GM19099 (cell line): ENCODE results near the gene SLC24A4.

Experiments
- POLR2A ChIP-seq: IDR thresholded peaks from 3 replicates; pipeline ENCODE4 v1.6.1; 2011; ENCODE audit warnings: low read depth; ENCODE audit not compliant: insufficient read length; ENCODE audit errors: extremely low read depth

Gene SLC24A4

DNA sequence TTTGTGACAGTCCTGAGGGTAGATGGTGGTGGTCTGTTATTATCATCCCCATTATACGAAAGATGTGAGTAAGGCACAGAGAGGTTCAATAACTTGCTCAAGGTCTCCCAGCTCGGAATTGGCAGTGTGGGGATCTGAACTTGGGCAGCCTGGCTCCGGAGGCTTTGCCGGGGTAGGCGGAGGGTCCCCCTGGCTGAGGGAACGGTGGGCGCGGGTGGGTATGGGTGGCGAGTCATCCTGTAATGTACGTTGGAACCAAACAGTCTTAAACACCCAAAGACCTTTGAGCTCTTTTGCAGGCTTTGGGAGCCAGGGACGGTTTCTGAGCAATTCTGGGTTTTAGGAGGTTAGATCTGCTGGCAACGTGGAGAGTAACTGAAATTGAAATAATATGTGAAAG is 16.5 kb downstream of the SLC24A4 start:
- no peak for TF ChIP-seq POLR2A

DNA sequence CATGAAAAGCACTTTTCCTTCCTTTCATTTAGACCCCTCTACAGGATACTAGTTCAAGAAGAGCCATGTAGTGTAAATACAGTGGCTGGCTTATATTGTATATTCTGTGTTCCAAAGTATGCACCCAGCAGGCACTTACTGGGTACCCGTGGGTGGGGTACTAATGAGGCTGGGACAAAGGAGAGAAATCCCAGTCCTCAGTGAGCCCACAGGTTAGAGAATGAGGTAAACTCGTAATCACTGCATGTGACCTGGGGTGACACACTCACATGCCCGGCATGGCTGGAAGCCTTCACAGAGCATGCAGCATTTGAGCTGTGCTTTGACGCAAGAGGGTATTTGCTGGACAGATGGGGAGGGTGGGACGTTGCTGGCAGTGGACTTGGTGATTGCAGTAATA is 17.1 kb downstream of the SLC24A4 start:
- no peak for TF ChIP-seq POLR2A

DNA sequence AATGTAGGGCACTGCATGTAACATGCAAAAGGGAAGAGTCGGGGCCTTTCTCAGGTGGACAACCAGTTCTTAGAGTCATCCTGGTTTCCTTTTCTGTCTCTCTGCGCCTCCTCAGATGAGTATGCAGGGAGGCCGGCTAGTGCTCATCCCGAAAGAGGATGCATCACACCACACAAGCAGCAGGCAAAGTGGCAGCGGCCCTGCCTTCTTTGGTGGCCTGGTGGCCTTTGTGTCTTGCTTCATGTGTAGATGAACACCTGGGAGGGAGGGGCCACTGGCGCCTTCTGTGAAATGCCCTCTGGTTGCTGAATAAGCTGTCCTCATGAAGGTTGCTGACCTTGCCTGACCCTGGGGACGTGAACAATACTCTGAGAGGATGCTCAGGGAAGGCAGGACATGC is 18.0 kb downstream of the SLC24A4 start:
- TF ChIP-seq POLR2A = no peak

DNA sequence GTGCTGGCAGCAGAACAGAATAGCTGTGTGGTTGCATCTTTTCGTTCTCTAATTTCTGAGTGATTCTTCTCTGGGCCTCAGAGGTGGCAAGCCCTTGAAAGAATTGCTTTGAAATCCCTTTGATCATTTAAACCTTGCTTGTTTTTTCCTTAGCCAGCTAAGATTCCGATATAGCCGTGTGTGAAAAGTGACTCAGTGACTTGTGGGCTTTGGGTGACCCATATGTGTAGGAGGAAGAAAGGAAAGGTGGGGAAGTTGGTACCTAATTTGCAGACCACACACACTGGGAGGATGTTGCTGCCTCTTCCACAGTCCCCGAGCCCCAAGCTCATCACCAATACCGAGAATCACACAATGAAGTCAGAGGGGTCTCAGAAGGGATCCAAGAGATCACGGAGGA is 18.8 kb downstream of the SLC24A4 start:
- TF ChIP-seq POLR2A = no peak

DNA sequence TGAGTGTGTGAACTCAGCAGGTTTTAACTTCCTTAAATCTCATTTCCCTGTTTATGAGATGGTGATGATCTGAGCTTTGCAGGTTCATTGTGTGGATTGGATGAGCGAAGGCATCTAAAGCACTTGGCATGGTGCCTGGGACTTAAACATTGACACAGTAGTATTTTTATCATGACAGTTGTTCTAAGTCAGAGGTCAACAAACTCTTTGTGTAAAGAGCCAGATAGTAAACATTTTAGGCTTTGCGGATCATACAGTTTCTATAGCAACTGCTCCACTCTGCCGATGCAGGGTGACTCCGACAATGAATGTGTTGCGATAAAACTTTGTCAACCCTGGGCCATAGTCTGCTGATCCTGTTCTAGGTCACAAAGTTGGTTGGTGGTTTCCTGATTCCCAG is 25.2 kb downstream of the SLC24A4 start:
- TF ChIP-seq POLR2A = no peak

DNA sequence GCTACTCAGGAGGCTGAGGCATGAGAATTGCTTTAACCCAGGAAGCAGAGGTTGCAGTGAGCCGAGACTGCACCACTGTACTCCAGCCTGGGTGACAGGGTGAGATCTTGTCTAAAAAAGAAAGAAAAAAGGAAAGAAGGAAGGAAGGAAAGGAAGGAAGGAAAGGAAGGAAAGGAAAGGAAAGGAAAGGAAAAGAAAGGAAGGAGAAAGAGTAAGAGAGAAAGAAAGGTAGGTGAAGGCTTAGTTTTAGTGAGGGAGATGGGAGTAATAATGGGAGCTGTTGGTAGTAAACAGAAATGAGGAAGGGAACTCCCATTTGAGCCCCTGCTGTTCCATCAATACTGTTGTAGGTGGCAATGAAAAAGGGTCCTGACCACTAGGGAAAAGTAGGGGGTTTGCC is 28.8 kb downstream of the SLC24A4 start:
- no peak for TF ChIP-seq POLR2A

DNA sequence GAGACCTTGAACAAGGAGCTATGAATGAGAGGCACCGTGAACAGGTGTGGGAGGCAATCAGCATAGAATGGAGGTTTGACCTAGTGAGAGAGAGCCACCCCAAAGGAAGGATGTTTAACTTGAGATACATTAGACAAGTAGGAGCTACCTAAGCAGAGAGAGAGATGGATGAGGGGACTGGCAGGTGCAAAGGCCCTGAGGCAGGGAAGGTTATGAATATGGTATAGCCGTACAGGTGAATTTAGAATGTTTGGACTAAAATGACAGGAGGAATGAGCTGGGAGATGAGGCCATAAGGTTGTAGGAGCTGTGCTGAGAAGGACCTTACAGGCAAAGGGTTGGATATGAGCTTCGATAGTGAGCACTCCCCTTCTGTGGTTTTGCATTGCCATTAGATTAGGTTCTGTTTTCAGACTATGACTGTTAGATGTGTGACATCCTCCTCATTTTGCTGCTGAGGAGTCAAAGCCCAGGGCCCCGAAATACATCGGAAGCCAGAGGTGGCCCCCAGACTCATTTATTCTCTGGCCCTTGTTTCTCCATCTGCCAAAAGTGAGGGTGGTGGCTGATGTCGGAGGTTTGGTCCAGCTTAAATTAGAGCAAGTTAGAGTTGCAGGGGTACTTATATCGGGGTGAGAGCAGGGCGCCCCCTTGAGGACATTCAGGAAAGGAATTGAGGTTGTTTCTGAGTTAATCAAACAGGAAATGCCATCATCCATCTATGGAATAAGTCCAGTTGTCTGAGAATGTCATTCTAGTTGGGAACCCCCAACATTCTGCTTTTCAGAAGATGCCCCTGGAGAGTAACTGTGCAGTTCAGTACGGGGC is 29.4 kb downstream of the SLC24A4 start:
- no peak for TF ChIP-seq POLR2A

DNA sequence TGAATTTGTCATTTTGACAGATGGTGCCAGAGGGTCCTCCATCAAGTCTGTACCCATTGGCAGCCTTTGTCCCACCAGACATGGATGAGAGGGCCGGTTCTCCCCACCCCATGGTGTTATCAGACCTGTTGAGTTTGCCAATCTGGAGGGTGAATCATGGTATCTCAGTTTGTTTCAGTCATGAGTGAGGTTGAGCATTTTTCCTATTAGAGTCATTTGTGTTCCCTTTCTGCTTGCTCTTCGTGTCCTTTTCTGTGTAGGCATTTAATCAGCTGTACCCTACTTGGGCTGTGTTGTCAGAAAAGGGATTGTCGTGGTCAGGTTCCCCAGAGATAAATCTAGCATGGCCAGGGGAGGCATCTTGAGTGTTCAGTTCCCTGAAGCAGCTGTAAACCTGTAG is 30.5 kb downstream of the SLC24A4 start:
- TF ChIP-seq POLR2A = no peak

DNA sequence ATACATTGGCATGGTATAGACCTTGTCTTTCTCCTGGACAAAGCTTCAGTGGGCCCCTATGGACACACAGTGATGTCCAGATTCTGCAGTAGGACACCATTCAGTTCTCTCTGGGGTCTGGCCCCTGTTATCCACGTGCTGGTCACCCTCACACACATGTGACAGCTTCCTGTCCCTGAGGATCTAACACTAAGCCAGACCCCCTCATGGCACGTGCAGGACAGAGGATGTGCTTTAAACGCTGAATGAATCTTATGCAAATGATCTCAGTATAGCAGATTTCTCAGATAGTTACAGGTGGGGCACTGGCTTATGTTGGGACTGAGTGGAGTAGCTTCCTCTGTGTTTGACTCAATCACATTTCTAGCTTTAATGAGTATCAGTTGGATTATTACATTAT is 33.7 kb downstream of the SLC24A4 start:
- TF ChIP-seq POLR2A = no peak

DNA sequence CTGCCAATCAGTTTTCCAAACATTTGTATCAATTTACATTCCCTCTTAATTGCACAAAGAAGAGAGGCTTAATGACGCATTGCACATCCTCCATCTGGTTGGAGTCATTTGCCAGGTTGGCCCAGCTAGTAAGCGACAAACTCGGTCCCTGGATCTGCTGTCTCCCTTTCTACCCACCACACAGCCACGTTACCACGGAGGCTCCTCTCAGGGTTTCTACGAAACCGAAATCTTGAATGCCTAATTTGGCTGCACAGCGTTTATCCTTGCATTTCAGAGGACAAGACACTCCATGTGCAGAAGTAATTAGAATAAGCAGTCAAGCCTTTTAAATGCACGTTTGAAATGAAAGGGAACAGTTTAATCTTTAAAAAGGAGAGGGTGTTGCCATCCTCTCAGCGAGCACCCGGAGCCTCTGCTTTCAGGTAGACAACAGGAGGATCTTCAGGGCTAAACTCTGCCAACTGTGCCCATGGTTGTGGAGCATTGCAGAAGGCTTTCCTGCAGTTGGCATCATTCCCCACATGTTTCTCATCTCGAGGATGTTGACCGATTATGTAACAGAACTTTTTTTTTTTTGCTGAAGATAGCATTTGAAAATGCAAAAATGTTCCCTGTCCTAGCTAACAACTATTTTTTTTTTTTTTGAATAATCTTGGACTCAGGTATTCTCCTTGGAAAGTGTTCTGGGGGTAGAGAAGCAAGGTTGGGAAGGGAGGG is 37.8 kb downstream of the SLC24A4 start:
- TF ChIP-seq POLR2A = no peak

DNA sequence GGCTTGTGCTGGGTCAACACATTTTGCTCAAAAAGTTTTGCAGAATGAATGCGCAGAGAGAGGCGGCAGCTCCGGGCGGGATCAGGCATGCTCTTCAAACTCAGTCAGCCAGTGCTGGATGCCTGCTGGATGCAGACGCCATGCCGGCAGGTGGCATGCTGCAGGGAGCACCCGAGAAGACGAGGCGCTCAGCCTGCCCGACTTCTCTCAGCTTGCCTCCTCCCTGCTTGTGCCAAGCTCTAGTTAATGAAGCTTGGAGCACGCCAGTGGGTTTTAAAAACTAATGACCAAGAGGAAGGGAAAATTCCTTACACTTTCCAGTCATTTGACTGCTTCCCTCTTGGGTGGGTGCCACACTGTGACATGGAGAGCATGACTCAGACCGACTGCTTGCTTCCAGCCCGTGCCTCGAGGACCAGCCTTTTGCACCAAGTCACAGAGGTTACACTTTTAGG is 39.8 kb downstream of the SLC24A4 start:
- no peak for TF ChIP-seq POLR2A

DNA sequence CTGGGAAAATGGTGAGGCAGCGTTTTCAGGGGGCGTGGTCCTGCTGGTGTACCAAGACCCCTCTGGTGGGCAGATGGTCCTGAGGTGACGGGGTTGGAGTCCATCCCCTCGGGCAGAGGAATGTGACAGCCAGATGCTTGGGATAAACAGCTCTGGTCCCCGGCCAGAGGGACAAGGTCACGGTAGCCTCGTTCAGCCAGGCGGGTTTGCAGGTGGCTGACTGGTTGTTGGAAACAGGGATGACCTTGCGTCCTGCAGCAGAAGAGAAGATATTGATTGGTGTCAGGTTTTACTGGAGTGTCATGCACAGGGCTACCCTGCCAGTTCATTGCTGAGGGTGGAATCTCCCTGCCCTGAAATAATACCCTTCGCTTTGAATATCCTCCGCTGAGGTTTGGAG is 43.3 kb downstream of the SLC24A4 start:
- no peak for TF ChIP-seq POLR2A

DNA sequence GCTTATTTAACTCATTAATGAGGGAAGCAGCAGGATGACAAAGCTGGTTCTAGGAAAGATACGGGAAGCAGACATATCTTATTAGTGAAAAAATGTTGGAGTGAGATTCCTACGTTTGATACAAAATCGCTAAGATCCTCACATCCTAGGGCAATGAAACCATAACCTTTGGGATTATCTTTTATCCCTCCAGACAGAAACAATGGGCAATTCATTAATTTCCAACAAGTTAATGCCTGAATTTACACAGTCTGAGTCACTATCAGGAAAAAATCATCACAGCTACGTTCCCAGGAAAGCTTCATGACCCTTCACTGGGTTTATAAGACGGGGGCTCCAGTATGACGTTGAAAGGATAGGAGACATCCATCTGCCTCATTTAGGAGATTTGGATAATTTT is 45.0 kb downstream of the SLC24A4 start:
- TF ChIP-seq POLR2A = no peak

DNA sequence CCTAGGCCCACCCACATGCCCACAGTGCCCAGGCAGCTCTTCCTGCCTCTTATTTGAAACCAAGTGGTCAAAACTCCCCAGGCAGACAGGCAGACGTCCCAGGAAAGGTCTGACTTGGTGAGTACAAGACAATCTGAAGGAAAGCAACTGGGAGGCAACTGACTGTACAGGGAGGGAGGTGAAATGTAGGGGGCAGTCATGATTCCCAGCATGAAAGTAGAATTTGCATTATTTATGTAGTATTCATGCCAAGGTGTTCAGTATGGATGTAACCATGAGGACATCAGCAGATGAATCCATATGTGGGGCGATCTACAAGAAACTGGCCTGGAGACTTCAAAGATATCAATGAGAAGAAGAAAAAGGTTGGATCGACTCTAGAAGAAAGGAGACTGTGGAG is 46.1 kb downstream of the SLC24A4 start:
- no peak for TF ChIP-seq POLR2A

DNA sequence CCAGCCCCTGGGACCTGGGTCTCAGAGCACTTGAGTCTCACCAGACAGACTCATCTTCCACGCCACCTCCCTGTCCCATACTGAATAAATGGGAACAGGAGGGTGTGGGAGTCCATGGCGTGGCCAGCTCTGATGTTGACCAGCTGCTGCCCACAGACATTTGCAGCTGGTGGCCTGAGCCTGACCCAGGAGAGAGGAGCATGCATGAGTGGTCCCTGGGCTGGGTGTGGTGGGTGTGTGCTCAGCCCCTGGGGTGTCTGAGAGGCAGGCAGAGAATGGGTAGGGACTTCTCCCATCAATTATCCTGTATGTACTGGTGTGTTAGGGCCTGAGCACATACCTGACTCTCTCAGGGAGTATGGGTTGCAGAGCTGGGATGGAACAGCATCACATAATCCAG is 49.3 kb downstream of the SLC24A4 start:
- TF ChIP-seq POLR2A = no peak

DNA sequence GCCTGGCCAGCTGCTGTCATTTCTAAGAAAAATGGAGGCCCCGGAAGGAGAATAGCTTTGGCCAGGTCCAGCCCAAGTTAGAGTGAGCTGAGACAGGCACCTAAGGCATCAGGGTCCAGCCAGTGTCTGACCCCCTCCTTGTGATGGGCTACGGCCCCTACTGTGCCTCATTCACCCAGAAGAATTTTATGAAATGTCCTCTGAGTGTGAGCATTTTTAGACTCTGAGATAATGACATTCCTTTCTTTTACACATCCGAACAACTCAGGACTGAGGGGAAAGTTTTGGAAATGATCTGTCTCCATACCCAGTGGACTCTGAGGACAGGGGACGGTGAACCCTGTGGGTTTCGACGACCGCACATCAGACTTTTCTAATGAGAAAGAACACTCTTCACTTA is 50.4 kb downstream of the SLC24A4 start:
- no peak for TF ChIP-seq POLR2A
